HepG2 (cell line): ENCODE data around the gene ARSB. TPM values are rescaled to one million over a fixed set of nuclear protein-coding genes. Genes with fewer than 3 reads are reported as not detected.
A peak's percentile ranks its signal among the peaks of the same experiment; 100 is the strongest.

Experiments
- CBX1 ChIP-seq: IDR thresholded peaks from one replicate; pipeline ENCODE4 v1.6.1; 2016; ENCODE audit warnings: antibody characterized with exemption, low read depth
- GFI1 ChIP-seq: sonication (generic); formaldehyde crosslinking; IDR thresholded peaks from 2 replicates; pipeline ENCODE4 v1.5.0; 2020; ENCODE audit warnings: missing genetic modification reagents, mild to moderate bottlenecking, borderline replicate concordance
- MAFG ChIP-seq: sonication (generic); formaldehyde crosslinking; IDR thresholded peaks from 2 replicates; pipeline ENCODE4 v1.5.1; 2020; ENCODE audit warnings: mild to moderate bottlenecking, missing genetic modification reagents
- MED8 ChIP-seq: sonication (generic); formaldehyde crosslinking; IDR thresholded peaks from 2 replicates; pipeline ENCODE4 v1.8.1; 2023; ENCODE audit warnings: mild to moderate bottlenecking, missing genetic modification reagents; ENCODE audit not compliant: insufficient replicate concordance
- NR2F6 ChIP-seq, 2 experiments: IDR thresholded peaks; 2 replicates each; pipeline ENCODE4 v1.6.1; 2016; ENCODE audit warnings: antibody characterized with exemption in 1 of 2, mild to moderate bottlenecking in 1 of 2
- PLRG1 ChIP-seq: fragments of 450-650 bp; conservative IDR thresholded peaks from 2 replicates; pipeline ENCODE4 v1.6.1; 2016
- SNRNP70 ChIP-seq: fragments of 200-400 bp; formaldehyde crosslinking; IDR thresholded peaks from 2 replicates; pipeline ENCODE4 v1.6.1; 2017; ENCODE audit warnings: mild to moderate bottlenecking, low read depth, low read length, moderate library complexity
- ZBTB7A ChIP-seq: sonication (generic); formaldehyde crosslinking; IDR thresholded peaks from 2 replicates; pipeline ENCODE4 v1.8.0; 2022; ENCODE audit warnings: mild to moderate bottlenecking, missing genetic modification reagents
- ZFP36L1 ChIP-seq: sonication (generic); formaldehyde crosslinking; IDR thresholded peaks from 2 replicates; pipeline ENCODE4 v1.8.0; 2022; ENCODE audit warnings: mild to moderate bottlenecking, missing genetic modification reagents, moderate library complexity
- ZFP36L2 ChIP-seq: sonication (generic); formaldehyde crosslinking; IDR thresholded peaks from 2 replicates; pipeline ENCODE4 v1.4.0; 2020; ENCODE audit warnings: missing genetic modification reagents
- ZFYVE20 ChIP-seq: sonication (generic); formaldehyde crosslinking; IDR thresholded peaks from 2 replicates; pipeline ENCODE4 v1.8.0; 2023; ENCODE audit warnings: low read depth, mild to moderate bottlenecking, moderate library complexity, missing genetic modification reagents, borderline replicate concordance
- ZNF138 ChIP-seq: sonication (generic); formaldehyde crosslinking; IDR thresholded peaks from 2 replicates; pipeline ENCODE4 v1.5.0; 2020; ENCODE audit warnings: mild to moderate bottlenecking, low read depth, missing genetic modification reagents
- ZNF143 ChIP-seq: sonication (generic); formaldehyde crosslinking; IDR thresholded peaks from 2 replicates; pipeline ENCODE4 v1.4.0; 2020; ENCODE audit warnings: missing genetic modification reagents
- ZNF383 ChIP-seq: sonication (generic); formaldehyde crosslinking; IDR thresholded peaks from 2 replicates; pipeline ENCODE4 v1.4.0; 2020; ENCODE audit warnings: missing genetic modification reagents, mild to moderate bottlenecking, borderline replicate concordance
- ZNF589 ChIP-seq: sonication (generic); formaldehyde crosslinking; conservative IDR thresholded peaks from 2 replicates; pipeline ENCODE4 v1.8.0; 2022; ENCODE audit warnings: mild to moderate bottlenecking, moderate library complexity, missing genetic modification reagents
- ZNF672 ChIP-seq: sonication (generic); formaldehyde crosslinking; IDR thresholded peaks from 2 replicates; pipeline ENCODE4 v1.8.1; 2022; ENCODE audit warnings: missing genetic modification reagents
- ZSCAN29 ChIP-seq: sonication (generic); formaldehyde crosslinking; conservative IDR thresholded peaks from 2 replicates; pipeline ENCODE4 v1.4.0; 2020; ENCODE audit warnings: mild to moderate bottlenecking, missing genetic modification reagents
- ZSCAN31 ChIP-seq: sonication (generic); formaldehyde crosslinking; IDR thresholded peaks from 2 replicates; pipeline ENCODE4 v1.5.0; 2020; ENCODE audit warnings: low read depth, mild to moderate bottlenecking, missing genetic modification reagents
- polyA plus RNA-seq, 8 experiments: library from polyadenylated mRNA; depleted of rRNA in 3 of 8; stranded (reverse) in 7 of 8; unstranded in 1 of 8; fragments of >200 nt; fragmentation: Illumina TruSeq in 4 of 8; extraction: Trizol in 4 of 8; gene quantifications; 2 replicates each; pipeline versions ENCODE4 v1.2.1 to v1.2.3, GENCODE V29; 2011 to 2016; ENCODE audit warnings: low read depth in 4 of 8, missing spikeins in 1 of 8, mixed read lengths in 1 of 8; ENCODE audit not compliant: insufficient read depth in 1 of 8
- total RNA-seq, 5 experiments: library from RNA; depleted of rRNA; stranded (reverse); fragments of >200 nt; fragmentation: Illumina TruSeq; extraction: Trizol; gene quantifications; 2 replicates each; pipeline ENCODE4 v1.2.3, GENCODE V29; 2016; ENCODE audit warnings: low read depth in 1 of 5
- TF ChIP-seq, protein P1 (sequence below): sonication (generic); formaldehyde crosslinking; IDR thresholded peaks from 2 replicates; pipeline ENCODE4 v1.5.1; 2020; ENCODE audit warnings: mild to moderate bottlenecking, missing genetic modification reagents, borderline replicate concordance
- TF ChIP-seq, protein P2 (sequence below): sonication (generic); formaldehyde crosslinking; IDR thresholded peaks from 2 replicates; pipeline ENCODE4 v1.4.0; 2020; ENCODE audit warnings: mild to moderate bottlenecking, missing genetic modification reagents
- TF ChIP-seq, protein P3 (sequence below): sonication (generic); formaldehyde crosslinking; IDR thresholded peaks from 2 replicates; pipeline ENCODE4 v1.5.0; 2020; ENCODE audit warnings: mild to moderate bottlenecking, missing genetic modification reagents, borderline replicate concordance
- TF ChIP-seq, protein P4 (sequence below): sonication (generic); formaldehyde crosslinking; IDR thresholded peaks from 2 replicates; pipeline ENCODE4 v1.9.0; 2022; ENCODE audit warnings: missing genetic modification reagents, mild to moderate bottlenecking, borderline replicate concordance
- TF ChIP-seq, protein P5 (sequence below): sonication (generic); formaldehyde crosslinking; IDR thresholded peaks from 2 replicates; pipeline ENCODE4 v1.5.1; 2020; ENCODE audit warnings: mild to moderate bottlenecking, moderate library complexity, missing genetic modification reagents

ARSB gene
- total and polyA plus RNA-seq, 2 of the 13 experiments (the other 11 are each of a cell fraction or from before 2014, with no cell fraction given): 52.6 to 66.4 TPM

DNA sequence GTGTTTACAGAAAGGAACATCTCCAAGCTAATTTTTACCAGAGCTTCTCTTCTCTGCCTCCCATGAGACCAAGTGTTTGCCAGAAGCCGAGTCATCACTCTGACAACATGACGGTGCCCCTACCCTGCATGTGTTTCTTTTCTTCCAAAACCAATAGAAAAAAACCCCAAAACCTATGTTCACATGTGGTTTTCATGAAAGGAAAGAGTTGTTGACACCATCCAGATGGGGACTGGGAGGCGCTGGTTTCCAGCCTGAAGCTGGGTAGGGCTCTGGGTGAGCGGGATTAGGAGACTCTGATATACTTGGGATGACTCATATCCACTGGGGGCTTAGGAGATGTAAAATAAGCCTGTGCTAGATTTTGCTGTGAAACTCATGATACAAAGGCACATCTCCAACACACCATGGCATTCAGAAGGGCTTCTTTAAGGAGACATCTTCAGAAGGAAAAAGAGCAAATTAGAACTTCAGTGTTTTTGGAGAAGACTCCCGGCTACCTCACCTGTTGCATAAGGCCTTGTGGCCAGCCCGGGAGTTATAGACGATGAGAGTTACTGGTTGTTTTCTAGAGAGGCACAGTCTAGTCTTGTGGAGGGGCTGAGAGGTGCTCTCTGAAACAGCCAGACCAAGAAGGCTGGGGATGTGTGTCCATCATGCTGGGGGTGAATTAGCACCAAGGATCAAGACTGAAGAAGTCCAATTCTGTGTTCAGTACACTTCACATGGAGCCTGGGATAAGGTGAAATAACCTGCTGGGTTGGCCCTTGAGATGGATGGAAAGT lies 227.6 kb downstream of the ARSB start (continued):
- no peak for TF ChIP-seq PLRG1
- no peak for TF ChIP-seq ZNF672 (CRISPR knock-in tag)
- TF ChIP-seq ZNF589: no peak
- TF ChIP-seq, protein P1, sequence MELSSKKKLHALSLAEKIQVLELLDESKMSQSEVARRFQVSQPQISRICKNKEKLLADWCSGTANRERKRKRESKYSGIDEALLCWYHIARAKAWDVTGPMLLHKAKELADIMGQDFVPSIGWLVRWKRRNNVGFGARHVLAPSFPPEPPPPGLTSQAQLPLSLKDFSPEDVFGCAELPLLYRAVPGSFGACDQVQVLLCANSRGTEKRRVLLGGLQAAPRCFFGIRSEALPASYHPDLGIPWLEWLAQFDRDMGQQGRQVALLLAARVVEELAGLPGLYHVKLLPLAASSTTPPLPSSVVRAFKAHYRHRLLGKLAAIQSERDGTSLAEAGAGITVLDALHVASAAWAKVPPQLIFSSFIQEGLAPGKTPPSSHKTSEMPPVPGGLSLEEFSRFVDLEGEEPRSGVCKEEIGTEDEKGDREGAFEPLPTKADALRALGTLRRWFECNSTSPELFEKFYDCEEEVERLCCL (CRISPR knock-in tag): no peak
- peak; percentile 26; the same call in 1 of the 2 replicates for TF ChIP-seq NR2F6 (IDR thresholded peaks at IDR 0.05)
- no peak; the same call in 1 of the 2 replicates for TF ChIP-seq NR2F6 (CRISPR knock-in tag; IDR thresholded peaks at IDR 0.05)
- TF ChIP-seq, protein P2, sequence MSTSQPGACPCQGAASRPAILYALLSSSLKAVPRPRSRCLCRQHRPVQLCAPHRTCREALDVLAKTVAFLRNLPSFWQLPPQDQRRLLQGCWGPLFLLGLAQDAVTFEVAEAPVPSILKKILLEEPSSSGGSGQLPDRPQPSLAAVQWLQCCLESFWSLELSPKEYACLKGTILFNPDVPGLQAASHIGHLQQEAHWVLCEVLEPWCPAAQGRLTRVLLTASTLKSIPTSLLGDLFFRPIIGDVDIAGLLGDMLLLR: no peak
- TF ChIP-seq SNRNP70: no peak
- TF ChIP-seq MED8 (CRISPR knock-in tag): no peak
- TF ChIP-seq ZFYVE20 (CRISPR knock-in tag): no peak
- TF ChIP-seq MAFG (CRISPR knock-in tag): no peak
- no peak for TF ChIP-seq GFI1
- TF ChIP-seq, protein P3, sequence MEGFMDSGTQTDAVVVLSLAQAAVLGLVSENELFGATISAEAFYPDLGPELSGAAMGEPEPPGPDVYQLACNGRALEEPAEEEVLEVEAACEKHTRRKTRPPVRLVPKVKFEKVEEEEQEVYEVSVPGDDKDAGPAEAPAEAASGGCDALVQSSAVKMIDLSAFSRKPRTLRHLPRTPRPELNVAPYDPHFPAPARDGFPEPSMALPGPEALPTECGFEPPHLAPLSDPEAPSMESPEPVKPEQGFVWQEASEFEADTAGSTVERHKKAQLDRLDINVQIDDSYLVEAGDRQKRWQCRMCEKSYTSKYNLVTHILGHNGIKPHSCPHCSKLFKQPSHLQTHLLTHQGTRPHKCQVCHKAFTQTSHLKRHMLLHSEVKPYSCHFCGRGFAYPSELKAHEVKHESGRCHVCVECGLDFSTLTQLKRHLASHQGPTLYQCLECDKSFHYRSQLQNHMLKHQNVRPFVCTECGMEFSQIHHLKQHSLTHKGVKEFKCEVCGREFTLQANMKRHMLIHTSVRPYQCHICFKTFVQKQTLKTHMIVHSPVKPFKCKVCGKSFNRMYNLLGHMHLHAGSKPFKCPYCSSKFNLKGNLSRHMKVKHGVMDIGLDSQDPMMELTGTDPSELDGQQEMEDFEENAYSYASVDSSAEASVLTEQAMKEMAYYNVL (CRISPR knock-in tag): no peak
- TF ChIP-seq, protein P4, sequence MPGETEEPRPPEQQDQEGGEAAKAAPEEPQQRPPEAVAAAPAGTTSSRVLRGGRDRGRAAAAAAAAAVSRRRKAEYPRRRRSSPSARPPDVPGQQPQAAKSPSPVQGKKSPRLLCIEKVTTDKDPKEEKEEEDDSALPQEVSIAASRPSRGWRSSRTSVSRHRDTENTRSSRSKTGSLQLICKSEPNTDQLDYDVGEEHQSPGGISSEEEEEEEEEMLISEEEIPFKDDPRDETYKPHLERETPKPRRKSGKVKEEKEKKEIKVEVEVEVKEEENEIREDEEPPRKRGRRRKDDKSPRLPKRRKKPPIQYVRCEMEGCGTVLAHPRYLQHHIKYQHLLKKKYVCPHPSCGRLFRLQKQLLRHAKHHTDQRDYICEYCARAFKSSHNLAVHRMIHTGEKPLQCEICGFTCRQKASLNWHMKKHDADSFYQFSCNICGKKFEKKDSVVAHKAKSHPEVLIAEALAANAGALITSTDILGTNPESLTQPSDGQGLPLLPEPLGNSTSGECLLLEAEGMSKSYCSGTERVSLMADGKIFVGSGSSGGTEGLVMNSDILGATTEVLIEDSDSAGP (CRISPR knock-in tag): no peak
- no peak for TF ChIP-seq CBX1
- no peak for TF ChIP-seq ZSCAN29 (CRISPR knock-in tag)
- no peak for TF ChIP-seq ZNF138 (CRISPR knock-in tag)
- TF ChIP-seq ZFP36L2: no peak
- TF ChIP-seq ZSCAN31 (CRISPR knock-in tag): no peak
- no peak for TF ChIP-seq ZNF383 (CRISPR knock-in tag)
- no peak for TF ChIP-seq ZBTB7A (CRISPR knock-in tag)
- TF ChIP-seq ZNF143 (CRISPR knock-in tag): no peak
- TF ChIP-seq, protein P5, sequence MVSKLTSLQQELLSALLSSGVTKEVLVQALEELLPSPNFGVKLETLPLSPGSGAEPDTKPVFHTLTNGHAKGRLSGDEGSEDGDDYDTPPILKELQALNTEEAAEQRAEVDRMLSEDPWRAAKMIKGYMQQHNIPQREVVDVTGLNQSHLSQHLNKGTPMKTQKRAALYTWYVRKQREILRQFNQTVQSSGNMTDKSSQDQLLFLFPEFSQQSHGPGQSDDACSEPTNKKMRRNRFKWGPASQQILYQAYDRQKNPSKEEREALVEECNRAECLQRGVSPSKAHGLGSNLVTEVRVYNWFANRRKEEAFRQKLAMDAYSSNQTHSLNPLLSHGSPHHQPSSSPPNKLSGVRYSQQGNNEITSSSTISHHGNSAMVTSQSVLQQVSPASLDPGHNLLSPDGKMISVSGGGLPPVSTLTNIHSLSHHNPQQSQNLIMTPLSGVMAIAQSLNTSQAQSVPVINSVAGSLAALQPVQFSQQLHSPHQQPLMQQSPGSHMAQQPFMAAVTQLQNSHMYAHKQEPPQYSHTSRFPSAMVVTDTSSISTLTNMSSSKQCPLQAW (CRISPR knock-in tag): no peak
- TF ChIP-seq ZFP36L1 (CRISPR knock-in tag): no peak
